Peyer's patch (tissue), 4 donors: ENCODE data around the gene PTPN14.

Source experiments
- CTCF ChIP-seq, 6 experiments: fragments of 450-650 bp in 4 of 6; fragments of 200-600 bp in 2 of 6; sonication (generic) in 1 of 6; IDR thresholded peaks; one replicate each; pipeline ENCODE4 v1.5.1; 2017 to 2019; ENCODE audit warnings: antibody characterized with exemption in 6 of 6, mild to moderate bottlenecking in 3 of 6, moderate library complexity in 1 of 6
- POLR2A ChIP-seq, 2 donors: fragments of 450-650 bp; IDR thresholded peaks; one replicate each; pipeline ENCODE4 v1.5.1; 2017; ENCODE audit warnings: antibody characterized with exemption in 2 of 2, mild to moderate bottlenecking in 2 of 2, moderate library complexity in 2 of 2

DNA sequence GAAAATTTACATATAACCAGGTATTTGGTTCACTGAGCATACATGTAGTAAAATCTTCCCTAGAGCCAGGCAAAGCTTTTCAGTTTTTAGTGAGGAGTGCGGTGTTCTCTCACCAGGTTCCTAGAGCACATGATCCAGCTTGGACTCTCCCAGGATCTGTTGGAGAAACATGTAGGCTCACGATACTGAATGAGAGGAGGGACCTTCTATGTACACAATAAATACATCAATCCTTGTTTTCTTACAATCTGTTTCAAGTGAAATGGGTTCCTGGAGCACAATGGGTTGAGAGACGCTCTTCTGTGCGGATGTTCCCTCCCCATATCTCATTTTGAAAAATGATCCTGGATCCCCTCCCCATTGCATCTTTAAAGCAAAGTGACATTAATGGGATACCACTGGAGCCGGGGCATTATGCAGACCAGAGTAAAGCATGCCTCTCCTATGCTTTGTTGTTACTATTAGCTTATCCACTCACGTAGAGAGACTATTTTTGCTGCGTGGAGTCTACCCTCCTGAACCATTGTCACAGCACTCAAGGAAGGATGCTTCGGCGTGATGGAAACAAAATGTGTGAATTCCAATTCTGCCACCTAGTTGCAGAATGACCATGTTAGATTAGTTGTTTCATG lies 251.1 kb downstream of the PTPN14 start:
- TF ChIP-seq POLR2A (IDR thresholded peaks at IDR 0.05) (no peak), CTCF (IDR thresholded peaks at IDR 0.05) (no peak)
